ENCODE data around the gene PHLDB2.

PHLDB2 gene

DNA sequence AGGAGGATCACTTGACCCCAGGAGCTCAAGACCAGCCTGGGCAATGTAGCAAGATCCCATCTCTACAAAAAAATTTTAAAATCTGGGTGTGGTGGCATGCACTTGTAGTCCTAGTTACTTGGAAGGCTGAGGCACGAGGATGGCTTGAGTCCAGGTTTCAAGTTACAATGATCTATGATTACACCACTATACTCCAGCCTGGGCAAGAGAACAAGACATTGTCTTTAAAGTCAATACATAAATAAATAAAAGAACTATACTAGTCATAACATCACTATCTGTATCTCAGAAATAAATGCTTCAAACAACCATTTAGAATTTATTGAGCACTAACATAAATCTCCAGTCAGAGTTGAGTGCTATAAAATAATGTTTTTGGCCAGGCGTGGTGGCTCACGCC, 8.5 kb upstream of the PHLDB2 start:
- DNase-seq (ENCODE audit: low spot score), result no peak

DNA sequence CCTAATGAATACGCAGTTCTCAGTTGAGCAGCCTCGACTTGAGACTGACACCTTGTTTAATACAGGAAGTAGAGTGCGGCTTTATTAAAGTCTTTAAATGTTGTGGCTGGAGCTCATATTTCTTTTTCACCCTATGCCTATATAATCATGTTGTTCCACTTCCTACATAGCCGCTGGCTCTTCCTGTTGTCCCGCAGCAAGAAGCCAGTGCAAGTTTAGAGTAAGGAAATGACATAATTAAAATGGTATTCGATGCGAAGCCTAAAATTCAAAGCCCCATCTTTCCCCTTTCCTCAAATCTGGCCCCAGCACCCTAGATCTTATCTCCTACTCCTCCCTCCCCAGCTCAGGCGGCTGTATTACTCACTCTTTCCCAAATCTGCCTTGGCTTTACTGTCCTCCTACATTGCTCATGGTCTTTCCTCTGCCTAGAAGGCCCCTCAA, 7.5 kb upstream of the PHLDB2 start:
- DNase-seq (ENCODE audit: low spot score), result no peak

DNA sequence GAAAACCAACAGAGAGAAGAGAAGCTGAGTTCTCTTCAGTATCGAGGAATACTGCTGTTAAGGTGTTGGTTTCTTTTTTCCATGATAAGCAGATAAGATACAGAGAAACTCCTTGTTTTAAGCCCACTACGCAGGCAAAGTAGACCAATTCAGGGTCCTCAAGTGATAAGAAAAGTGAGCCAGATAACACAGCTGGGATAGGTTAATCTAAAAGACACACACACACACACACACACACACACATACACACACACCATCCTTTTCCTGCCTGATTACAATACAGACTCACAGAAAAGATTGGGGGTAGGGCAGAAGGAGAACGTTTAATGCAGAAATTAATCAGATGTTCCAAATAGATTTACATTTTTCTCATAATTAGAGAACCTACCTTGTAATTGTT, 6.5 kb upstream of the PHLDB2 start:
- DNase-seq (ENCODE audit: low spot score), result no peak

DNA sequence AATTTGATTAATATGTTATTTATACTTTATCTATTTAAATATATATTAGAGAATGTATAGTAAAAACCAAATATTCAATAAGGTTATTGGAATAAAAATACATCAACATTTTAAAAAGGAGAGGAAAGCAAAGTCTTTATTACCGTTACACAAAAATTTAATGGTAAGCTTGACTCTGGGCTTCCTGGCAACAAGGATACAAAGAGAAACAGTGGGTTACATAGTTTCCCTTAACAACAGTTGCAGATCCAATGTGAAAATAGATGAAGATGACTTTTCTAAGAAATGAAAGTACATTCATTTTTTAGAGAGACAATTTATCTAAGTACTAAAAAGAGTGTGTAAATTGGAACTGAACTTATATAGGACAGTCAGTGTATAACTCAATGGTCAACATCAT, 6.0 kb upstream of the PHLDB2 start:
- DNase-seq (ENCODE audit: low spot score), result no peak

DNA sequence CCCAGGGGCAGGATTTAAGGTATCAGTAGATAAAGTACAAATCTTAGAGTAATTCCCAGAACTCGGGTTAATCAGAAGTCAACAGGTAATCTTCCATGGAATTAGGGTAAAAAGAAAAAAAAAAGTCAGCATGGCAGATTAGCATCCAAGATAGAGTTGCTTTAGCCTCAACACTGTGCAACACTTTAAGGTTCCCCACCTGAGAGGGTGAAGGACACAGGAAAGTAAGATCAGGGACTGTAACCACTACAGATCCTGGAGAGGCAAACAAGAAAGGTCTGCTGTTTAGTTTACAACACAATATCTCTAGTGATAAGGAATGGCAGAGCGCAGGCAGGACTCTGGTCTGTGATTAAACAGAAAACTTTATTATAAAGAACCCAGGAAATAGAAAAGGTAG, 4.1 kb upstream of the PHLDB2 start:
- no peak for DNase-seq (ENCODE audit: low spot score)

DNA sequence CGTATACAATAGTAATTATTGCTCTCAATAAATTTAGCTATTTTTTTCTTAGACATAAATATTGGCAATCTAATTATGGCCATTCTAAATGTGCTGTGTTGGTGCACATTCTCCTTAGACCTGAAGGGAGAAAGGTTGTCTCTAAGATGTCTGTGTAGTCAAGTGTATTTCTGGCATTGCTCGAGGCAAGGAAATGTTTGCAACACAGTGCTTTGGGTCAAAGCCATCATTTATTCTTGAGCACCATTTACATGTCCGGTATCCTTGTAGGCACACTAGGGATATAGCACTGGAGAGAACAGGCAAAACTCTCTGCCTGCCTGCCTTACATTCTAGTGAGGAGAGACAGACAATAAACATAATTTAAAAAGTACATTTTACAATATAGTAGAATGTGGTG, 2.6 kb upstream of the PHLDB2 start:
- no peak for DNase-seq (ENCODE audit: low spot score)

DNA sequence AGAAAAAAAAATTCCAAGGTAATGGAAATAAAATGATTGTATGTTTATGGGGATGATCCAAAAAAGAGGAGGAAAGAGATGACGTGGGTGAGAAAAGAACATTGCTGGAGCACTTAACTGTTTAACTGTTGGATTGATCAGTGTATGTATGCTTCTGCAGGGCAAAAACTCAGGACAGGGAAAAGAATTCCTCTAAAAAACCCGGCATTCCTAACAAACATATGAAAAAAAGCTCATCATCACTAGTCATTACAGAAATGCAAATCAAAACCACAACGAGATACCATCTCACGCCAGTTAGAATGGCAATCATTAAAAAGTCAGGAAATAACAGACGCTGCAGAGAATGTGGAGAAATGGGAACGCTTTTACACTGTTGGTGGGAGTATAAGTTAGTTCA, 1.6 kb upstream of the PHLDB2 start:
- no peak for DNase-seq (ENCODE audit: low spot score)

DNA sequence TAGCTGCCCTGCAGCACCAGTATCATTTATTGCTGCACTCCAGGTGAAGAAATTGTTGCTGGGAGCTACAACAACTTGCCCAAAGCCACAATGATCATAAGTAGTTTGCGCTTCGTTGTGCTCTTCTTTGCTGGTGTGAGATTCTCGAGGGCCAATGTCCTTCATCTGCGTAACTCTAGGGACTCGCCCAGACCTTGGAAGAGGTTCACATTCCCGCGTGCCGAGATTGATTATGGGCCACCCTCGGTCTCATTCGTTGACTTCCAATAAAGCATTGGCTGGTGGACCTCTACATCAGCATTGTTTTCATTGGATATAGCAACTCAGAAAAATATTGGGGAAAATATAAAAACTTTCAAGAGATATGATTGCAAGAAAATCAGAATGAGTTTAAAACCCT, 423 bp upstream of the PHLDB2 start:
- no peak for DNase-seq (ENCODE audit: low spot score)

DNA sequence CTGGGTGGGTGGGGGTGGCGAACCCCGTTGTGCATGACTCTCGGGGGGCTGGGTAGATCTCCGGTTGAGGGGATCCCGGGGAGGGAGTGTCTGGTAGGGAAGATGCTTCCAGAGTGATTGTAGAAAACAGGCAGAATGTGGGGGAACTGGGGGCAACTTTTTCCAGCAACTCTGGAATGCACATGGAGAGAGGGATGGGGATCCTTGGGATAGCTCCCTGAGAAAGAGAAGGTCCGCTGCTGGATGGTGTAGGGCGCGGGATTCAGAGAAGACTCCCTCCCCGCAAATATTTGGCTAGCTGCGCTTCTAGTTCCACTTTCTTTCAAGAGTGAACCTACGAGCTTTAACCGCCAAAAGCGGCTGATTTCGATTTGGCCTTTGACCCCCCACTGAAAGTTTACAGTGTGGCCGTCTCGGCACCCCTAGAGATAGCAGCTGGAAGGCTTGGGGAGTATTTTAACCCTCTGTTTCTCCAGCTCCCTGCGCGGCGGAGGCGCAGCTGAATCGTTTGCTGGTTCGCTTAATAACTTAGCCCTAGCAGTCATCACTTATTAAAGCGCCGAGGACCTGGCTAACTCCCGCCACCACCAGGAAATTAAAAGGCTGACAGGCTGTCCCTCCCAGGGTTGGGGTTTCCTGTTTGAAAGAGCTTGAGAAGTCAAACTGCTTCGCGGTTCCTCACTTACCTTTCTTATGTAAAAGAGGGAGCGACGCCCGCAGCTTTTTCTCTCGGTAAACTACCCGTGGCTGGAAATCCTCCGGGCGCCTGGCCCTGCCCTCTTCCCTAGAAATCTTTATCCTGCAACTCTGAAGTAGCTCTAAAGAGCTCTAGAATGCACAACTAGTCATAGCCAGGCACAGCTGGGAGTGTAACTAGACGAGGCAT, 1.2 kb downstream of the PHLDB2 start:
- peak; percentile 74 for DNase-seq (ENCODE audit: low spot score)

DNA sequence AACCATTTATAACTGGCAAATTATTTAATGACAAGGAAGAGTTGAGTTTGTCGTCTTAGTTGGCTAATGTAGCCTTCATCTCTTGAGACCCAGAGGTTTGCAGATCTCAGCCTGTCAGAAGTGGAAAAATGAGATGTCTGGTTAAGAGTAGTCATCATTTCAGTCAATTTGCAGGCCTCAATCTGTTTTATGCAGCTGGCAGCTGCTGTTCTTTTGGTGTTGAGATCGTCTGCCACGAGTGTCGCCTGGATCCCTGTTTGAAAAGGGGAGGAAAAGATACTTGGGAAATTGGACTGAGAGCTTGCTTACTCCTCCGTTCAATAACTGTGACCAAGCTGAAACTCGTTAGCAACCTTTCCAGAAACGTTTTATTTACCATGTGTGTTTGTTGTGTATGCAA, 2.3 kb downstream of the PHLDB2 start:
- DNase-seq (ENCODE audit: low spot score), result peak; percentile 53

DNA sequence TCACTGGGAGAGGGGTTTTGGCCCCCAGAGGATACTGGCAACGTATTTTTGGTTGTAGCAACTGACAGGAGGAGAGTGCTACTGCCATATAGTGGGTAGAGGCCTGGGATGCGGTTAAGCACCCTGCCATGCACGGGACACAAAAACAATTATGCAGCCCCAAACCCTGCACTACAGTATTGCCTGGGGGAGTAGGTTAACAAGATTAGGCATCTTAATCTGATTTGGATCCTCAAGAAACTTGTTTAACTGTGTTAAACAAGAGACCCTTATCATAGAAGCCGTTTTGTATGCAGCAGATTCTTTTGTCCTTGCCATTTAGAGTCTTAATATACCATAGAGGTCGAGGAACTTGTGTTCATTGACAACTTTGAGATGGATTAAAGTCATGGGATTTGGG, 3.4 kb downstream of the PHLDB2 start:
- peak; percentile 80 for DNase-seq (ENCODE audit: low spot score)

DNA sequence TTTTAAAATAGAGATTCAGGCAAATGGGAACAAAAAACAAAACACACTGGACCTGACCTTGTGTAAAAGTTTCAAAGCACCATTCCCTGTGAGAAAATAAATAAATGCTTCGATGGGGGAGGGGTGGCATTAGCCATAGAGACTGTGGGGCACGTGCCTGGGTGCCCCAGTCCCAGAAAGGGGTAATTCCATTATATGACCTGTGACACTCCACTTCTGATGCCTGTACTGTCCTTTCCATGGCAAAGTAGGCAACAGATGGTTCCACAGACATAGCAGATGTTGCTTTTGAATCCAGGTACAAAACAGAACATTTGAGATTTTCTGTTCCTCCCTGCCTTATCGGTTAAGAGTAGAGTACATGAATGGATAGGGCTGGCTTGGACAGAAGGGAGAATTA, 3.9 kb downstream of the PHLDB2 start:
- DNase-seq (ENCODE audit: low spot score), result peak; percentile 58

DNA sequence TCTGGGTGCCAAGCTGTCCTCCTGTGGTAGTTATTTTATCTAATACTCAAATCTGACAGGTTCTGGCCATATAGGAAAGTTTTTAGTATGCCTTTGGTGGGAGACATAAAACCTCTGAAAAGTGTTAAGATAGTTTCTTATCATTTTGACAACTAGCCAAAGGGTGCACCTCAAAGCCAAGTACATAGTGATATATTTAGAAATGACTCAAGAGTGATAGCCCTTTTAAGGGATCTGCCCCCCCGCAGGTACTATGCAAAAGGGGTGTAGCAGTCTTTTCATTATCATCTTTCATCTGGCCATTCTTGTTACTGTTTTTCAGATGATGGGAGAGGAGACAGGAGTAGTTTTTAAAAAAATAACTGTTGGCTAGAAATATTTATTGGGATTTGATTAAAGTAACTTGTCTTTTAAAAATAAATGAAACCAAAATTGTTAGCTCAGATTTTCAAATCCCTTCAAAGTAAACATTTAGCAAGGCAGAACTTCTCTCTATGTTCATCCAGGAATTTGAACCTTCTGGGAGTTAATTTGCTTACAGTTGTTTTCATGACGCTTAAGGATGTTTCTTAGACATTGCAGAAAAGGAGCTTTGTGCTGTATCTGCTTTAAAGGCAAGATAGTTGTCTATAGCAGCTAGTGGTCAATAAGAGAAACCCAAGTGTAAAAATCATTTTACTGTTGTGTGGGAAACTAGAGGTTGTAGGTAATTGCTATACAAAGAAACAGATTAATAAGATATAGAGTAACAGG, 5.1 kb downstream of the PHLDB2 start:
- no peak for DNase-seq (ENCODE audit: low spot score)

DNA sequence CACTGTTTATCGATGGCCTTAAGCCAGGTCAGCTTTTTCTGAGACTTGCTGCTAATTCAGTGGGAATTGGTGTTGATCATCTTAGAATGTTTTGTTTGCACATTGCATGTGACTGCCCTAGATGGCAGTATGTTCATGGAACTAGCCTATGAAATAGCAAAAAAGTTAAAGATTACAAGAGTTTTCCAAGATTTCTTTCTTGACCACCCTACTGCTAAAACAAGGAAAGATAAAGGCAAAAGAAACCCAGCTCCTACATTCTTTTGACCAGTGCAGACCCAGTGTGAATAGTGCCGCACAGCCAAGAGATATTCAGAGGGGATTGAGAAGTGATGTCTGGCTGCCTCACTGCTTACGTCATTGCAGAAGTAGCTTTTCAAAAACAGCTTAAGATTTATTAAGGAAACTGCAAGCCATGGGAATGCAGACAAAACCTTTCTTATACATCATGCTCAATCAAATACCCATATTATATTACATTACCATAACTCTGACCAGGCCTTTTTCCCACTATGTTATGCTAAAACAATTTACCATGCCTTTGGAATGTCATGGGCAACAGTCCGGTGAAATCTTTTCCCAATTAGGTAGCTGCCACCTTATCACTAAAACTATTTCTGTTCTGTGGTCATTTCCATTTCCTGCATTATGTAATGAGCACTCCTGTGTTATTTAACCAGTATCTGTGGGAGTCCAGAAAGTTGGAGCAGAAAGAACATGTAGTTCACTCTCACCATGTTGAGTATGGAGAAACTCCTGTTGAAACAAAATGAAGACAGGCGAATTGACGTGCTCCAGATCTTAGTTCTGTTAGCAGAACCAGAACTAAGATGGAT, 6.0 kb downstream of the PHLDB2 start:
- DNase-seq (ENCODE audit: low spot score), result no peak

DNA sequence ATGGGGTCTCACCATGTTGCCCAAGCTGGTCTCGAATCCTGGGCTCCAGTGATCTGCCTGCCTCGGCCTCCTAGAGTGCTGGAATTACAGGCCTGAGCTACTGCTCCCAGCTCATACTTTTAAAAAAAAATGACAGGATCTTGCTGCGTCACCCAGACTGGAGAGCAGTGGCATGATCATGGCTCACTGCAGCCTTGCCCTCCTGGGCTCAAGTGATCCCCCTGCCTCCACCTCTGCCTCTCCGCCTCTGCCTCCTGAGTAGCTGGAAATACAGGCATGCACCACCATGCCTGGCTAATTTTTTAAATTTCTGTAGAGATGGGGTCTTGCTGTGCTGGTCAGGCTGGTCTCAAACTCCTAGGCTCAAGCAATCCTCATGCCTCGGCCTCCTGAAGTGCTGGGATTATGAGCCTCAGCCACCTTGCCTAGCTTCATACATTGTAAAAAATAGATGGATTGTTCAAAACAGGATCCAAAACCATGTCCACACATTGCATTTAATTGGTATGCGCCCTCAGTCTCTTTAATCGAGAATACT, 8.9 kb downstream of the PHLDB2 start:
- no peak for DNase-seq (ENCODE audit: low spot score)

DNA sequence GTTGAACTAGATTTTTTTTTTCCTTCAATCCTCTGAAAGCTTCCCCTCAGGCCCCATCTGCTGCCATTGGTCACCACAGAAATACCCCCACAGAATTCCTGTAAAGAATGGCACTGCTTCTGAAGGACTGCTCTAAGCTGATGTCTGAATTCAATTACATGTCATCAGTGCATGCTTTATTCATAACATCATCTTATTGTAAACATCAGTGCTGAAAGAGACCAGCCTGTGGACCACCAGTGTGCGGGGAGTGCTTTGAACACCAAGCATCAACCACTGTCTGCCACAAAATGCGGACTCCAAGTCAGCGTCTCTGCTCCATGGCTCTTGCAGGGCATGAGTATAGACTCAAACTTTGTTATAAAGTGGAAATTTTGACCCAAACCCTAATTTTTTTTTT, 11.6 kb downstream of the PHLDB2 start:
- peak; percentile 2 for DNase-seq (ENCODE audit: low spot score)

DNA sequence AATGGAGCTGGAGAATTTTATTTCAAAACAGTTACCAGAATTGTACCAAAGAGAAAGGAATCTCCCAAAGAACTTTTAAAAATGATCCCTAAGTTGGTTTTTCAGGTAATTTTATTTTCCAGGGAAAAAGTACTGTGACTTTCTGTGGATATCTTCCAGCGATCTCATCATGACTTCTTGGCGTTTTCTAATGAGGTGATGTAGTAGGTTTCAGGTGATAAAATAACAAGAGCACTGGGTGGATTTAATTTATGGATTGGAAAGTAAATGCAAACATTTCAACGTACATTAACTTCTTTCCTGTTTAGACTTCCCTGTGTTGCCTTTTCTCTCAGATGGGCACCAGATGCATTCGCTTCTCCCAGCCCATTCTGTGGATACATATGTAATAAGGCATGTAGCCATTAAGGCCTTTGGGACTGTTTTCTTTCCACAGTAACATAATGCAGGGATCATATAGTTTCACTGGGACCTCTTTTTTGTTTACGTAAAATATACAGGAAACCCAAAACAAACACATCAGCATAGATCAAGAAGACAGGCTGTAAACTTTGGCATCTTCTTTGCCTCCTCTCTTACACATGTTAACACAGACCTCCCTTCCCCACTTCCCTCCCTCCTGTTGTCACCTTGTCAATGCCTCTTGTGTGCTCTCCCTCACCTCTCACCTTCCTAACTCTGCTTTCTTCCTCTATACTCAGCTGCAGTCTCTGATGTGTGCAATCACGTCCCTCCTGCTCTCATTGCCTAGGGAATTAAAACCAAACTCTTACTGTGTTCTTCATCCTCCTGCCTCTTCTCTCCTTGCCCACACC, 13.0 kb downstream of the PHLDB2 start:
- DNase-seq (ENCODE audit: low spot score), result no peak

DNA sequence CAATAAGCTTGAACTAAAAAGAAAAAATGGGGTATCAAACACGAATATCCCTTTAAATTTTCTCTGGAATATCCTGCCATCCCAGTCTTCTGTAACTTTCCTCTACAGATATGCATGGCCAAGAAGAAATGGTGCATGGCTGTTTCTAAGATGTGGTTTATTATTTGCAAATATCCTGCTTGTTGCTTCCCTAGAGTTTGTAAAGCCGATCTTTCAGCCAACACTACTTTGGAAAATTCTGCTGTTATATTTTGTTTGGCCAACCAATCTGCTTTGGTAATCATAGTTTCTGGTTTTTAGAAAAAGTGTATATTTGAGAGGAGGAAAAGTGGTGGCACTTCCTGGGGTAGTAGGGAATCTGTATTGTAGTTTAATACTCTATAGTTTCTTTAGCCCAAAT, 13.9 kb downstream of the PHLDB2 start:
- DNase-seq (ENCODE audit: low spot score), result no peak

DNA sequence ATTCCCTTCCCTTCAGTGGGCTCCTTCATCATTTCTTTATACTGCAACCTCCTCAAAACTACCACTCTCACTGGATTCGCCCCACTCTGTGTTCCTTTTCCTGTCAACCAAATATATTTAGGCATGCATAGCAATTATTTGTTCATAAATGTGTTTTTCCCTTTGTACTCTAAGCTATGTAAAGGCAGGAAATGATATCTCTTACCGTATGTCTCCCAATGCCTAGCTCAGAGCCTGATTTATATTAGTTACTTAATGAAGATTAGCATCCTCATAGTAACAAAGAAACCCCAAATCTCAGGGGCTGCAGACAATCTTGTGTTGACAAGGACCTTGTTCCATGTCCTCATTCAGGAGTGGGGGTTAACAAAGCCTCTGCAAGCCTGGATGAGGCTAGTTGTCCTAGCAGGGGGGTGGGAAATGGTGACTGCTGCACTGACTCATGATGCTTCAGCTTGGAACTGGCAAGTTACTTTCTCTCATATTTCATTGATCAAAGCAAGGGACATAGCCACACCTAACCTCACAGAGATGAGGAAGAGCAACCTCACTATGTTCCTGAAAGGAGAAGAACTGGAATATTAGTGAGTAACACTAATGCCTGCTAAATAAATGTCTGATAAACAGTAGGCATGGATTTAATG, 15.2 kb downstream of the PHLDB2 start:
- no peak for DNase-seq (ENCODE audit: low spot score)

DNA sequence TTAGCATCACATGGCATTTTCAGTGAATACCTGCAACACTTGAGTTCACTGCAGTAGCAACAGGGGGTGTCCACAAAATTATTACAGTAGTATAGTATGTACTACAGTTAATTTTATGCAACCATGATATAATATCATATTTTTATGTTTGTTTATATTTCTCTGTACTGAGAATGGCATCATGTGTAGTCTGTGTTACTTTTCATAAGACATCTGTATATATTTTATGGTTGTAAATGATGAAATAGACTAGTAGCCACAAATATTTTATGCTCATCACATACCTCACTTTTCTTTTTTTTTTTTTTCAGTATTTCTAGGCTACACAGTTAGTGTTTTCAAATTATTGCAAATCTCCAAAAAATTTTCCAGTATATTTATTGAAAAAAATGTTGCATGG, 22.4 kb downstream of the PHLDB2 start:
- no peak for DNase-seq (ENCODE audit: low spot score)

All from SK-N-DZ (cell line).